GM18861 (cell line): ENCODE measurements around the gene SLC9A9.
"Not testable (repeated sequence)": the region's sequence is repeated elsewhere in the genome, so short reads cannot be mapped to it uniquely, and the experiment has no call there.

Experiments
- ATAC-seq: cut with Tn5 transposase; IDR thresholded peaks from one replicate; pipeline ENCODE4 v1.9.1; 2021; ENCODE audit not compliant: unreplicated experiment

SLC9A9 gene

DNA sequence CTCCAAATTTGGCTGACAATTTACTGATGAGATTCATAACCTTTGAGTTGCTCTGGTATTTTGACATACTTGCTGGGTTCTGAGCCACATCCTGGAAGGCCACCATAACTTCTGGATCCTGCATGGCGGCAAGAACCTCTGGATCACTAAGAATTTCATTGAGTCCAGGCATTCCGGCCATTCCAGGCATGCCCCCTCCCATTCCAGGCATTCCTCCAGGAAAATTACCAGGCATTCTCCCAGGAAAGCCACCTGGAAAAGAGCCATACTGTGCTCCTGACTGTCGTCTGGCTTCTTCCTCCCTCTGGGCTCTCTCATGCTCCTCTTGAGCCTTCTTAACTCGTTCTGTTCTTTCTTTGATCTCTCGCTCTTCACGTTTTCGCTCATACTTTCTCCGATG lies 331.1 kb downstream of the SLC9A9 start:
- not testable (repeated sequence) for ATAC-seq

DNA sequence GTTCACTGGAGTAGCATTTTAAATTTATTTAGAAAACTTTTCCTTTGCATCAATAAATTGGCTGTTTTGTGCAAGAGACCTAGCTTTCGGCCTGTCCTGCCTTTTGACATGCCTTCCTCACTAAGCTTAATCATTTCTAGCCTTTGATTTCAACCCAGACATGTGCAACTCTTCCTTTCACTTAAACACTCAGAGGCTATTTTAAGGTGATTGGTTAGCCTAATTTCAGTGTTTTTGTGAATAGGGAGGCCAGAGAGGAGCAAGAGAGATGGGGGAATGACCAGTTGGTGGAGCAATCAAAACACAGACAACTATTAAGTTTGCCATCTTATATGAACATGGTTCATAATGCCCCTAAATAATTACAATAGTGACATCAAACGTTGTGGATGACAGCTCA lies 333.4 kb downstream of the SLC9A9 start:
- no peak for ATAC-seq

DNA sequence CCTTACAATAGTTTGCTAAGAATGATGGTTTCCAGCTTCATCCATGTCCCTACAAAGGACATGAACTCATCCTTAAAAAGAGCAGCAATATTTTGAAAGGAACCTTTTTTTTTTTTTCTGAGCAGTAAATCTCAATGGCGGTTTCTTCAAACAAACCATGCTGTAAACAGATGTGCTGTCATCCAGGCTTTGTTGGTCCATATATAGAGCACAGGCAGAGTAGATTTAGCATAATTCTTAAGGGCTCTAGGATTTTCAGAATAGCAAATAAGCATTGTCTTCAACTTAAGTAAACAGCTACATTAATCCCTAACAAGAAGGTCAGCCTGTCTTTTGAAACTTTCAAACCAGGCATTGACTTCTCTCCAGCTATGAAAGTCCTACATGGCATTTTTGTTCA lies 334.2 kb downstream of the SLC9A9 start:
- ATAC-seq, result no peak

- no peak for ATAC-seq
Measured at GRCh38 chr3:143511174-143511879, 336.9 kb downstream of the SLC9A9 start.

DNA sequence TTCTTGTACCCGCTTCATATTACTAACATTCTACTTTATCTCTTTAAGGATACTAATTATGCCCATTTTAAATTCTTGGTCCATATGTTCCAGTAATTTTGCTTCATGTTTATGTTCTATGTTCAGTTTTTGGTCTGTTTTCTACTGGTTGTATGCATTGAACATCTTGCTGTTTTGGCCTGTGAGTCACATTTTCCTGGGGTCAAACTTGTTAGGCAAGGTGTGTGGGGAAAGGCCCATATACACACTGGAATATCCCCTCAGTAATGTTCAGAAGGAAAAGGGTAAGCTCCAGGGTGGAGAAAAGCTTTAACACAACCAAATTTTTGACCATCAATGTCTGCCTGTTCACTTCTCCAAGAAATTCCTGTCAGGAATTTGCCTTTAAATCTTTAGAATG lies 337.7 kb downstream of the SLC9A9 start:
- no peak for ATAC-seq

DNA sequence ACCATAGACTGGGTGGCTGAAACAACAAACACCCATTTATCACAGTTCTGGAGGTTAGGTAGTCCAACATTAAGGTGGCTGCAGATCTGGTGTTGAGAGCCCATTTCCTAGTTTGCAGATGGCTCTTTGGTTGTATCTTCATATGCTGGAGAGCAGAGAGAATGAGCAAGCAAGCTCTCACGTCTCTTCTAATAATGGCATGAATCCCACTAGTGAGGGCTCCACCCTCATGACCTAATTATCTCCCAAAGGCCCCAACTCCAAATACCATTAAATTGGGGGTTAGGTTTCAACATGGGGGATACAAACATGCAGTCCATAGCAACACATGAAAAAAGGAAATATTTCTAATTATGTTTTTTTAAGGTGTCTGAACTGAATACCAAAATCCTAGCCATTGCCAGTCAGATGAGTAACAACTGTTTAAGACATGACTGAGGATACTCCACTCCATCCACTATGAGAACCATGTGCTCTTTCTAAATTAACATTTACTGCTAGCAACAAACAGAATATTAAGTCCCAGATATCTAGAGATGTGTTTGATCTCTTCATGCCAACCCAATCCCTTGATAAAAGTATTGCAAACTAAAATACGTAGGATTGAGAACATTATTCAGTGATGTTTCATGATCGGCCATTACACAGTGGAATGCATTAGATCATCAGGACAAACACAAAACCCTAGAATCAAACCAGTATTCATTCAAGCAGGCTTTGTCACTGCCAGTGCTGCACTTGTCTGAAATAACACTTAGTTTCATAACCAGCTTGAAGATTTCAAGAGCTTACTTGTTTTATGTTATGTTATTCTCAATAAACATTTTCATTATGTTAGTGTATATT lies 340.3 kb downstream of the SLC9A9 start:
- no peak for ATAC-seq

DNA sequence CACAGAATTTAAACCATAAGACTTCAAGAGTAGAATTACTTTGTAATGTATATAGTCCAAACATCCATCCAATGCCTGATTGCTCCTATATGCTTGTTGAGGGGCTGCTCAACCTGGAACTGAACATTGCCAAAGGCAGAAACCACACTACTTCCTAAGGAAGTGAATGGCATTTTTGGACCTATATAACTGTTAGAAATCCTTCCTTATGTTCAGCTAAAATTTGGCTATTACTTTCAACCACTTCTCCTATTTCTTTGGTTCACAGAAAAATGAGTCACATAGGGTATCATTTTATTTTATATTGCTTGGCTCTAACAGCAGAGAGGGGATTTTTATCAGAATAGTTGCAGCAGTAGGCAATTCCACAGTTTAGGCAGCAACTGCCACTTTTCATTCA lies 342.1 kb downstream of the SLC9A9 start:
- no peak for ATAC-seq

- no peak for ATAC-seq
Measured at GRCh38 chr3:143503325-143503885, 344.9 kb downstream of the SLC9A9 start.

DNA sequence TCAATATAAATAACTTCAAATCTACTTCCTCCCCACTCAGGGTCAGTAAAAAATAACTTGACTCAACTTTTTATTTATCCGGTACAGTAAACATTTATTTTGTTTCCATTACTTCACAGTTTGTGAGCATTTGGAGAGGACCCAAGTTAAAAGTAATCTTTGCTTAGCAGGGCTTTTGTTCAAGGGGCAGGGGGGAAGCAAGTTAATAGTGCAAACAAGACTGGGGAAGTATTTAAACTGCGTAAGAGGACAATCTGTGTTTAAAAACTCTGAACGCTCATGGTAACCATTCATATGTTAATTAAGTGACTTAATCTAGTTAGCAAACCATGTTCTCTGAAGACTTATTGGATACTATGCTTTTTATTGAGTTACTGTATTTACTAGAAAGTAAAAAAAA lies 346.2 kb downstream of the SLC9A9 start:
- ATAC-seq, result no peak

GRCh38 chr3:143497382-143497781 lies 350.9 kb downstream of the SLC9A9 start:
- ATAC-seq, result no peak

- no peak for ATAC-seq
Measured at GRCh38 chr3:143496191-143496590, 352.1 kb downstream of the SLC9A9 start.

GRCh38 chr3:143495527-143495926 lies 352.7 kb downstream of the SLC9A9 start:
- ATAC-seq, result no peak

DNA sequence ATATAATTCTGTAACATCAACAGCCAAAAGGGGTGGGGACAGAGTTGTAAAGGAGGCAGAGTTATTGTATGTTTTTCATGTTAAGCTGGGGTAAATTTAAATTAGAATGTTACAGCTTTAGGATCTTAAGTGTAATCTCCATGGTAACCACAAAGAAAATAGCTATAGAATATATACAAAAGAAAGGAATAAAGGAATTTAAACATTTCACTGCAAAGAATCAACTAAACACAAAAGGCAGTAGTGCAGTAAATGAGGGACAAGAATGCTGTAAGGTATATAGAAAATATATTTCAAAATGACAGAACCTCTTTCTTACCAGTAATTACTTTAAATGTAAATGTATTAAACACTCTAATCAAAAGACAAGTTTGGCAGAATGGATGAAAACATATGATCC lies 361.7 kb downstream of the SLC9A9 start:
- no peak for ATAC-seq

GRCh38 chr3:143484846-143485512 lies 363.3 kb downstream of the SLC9A9 start:
- ATAC-seq, result no peak

GRCh38 chr3:143483214-143483613 lies 365.1 kb downstream of the SLC9A9 start:
- ATAC-seq, result no peak

DNA sequence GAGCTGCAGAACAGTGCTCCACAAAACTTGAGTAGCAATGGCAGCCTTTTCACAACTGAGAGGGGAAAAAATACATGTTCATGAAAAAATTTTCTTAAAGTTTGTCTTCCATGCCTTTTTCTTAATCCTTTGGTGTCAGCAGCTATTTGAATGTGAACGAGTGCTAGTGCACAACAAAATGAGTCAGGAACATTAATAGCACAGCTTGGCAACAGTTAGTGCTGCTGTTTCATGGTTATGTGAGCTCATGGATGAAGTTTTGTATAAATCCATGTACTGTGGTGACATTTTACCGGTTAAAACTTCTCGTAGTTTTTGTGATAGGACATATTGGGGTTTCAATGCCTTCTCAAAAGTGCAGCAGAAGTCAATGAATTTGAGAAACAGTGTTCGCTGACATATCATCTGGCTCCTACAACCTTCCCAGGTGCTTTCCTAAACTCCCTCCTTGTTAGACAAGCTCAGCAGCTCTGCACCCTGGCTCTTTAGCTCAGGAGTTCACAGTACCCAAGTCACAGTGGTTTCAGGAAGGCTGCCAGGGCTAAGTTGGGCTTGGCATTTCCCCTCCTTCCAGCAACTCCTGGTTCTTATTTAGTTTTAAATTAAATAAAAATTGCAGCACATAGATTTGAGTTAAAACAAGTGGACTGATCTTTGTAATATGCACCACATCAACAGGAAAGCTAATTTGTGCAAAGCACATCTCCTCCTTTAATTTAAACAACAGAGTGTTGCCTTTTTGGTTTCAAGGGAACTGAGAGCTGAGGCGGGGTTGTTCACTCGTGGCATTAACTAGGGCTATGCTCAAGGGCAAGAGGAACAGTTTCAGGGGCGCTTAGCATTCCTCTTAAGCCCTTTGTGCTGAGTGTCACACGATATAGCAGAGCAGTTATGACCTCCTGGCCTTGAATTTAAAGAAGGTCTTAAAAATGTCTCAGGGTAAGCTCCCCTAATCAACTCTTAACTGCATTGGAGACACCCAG lies 365.9 kb downstream of the SLC9A9 start:
- ATAC-seq, result no peak

- ATAC-seq, result no peak
Measured at GRCh38 chr3:143480344-143480743, 367.9 kb downstream of the SLC9A9 start.

DNA sequence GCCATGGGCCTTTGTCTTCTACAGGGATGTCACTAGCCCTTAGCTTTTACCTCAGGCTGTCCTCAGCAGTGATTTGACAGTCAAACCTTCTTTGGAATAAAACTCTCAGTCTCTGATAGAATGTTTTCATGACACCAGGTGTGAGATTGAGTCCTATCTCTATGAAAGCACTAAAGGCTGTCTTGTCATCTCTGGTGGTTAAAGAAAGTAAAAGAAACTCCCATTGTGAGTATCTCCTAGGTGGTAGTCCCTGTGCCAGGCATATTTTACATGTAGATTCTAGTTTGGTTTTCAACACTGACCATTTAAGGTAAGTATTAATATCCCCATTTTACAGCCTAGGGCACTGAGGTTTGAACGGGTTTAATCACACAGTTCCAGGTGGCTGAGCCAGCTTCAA lies 368.5 kb downstream of the SLC9A9 start:
- ATAC-seq, result no peak

DNA sequence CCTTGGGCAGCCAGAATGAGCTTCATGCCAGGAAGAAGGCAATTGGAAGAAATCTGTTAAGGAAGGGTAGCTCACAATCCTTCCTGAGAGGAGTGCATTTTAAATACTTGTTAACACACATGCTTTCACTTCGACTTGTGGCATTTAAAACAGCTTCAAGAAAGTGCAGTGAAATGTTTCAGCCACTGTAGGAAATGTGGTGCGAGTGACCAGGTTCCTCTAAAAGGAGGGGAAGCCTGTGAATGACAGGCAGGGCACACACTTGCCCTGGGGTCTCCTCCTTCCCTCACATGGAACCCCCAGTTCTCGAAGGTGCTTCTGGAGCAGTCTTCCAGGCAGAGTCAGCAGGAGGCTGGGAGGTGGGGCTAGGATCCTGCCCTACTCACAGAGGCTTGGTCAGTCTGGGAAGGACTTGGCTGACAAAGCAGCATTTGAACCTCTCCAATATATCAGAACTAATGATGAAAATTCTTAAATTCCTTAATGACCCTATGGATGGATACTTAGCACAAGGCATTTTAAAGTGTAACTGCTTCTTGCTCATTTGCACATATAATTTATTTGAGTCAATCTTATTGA lies 370.1 kb downstream of the SLC9A9 start:
- no peak for ATAC-seq
